ENCODE measurements around the gene LYZ. TPM values are rescaled to one million over a fixed set of nuclear protein-coding genes. Genes with fewer than 3 reads are reported as not detected.

The LYZ gene
- total RNA-seq, 2 donors from 2014 or later: 18.8 to 118 TPM

DNA sequence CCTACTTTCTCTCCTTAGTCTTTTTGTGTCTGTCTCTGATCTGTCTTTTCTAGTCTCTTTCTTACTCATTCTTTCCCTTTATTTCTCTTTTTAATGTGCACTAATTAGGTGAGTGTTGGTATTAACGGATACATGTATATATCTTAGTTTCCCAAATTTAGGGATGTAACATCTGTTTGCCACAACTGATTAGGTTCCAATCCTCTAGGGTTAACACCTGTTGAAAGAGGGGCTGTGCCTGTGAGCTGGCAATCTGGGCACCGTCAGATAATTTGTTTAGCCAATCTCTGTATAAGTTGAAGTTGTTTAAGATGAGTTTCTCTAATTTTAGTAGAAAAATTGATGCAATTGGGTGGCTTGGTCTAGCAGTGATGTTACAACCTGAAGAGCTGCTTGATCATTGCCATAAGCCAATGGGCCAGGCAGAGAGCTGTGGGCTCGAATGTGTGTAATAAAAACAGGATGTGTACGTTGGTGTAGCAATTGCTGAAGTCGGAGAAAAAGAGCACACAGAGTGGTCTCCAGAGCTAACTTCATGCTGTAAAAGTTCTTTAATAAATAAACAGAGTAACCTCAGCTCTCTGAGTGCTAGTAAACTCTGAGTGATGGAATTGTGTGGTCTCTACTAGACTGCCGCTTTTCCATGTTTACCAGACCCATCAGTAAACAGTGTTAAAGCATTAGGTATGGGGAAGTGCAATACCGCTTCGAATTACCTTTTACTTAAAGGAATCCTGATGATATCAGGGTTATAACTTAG lies 18.3 kb upstream of the LYZ start:
- intact Hi-C loops (cut with DNase I): no loop called here
- ATAC-seq (no peak), DNase-seq (peak in 1 of 4 donors; percentile 23)
- no peaks in the 10 kb centered on the region for H3K36me3 ChIP-seq (replicated peaks in 1 of 2; ENCODE audit: insufficient read depth in 1 of 2, low read depth in 2 of 2)
- no peaks in the 10 kb centered on the region for H3K27me3 ChIP-seq
- 17 to 20% methylated on average over 8 of the region's 8 CpGs for WGBS, 2 donors
- H3K9me3 ChIP-seq: no peaks in the 10 kb centered on the region
- H3K27ac ChIP-seq: peak overlapping the region; percentile 44 to 89 (median 87)
- H3K4me3 ChIP-seq: peak overlapping the region in 1 of 2 donors; percentile 12
- H3K4me1 ChIP-seq: peaks cover 41% of the 10 kb centered on the region
- no peak for TF ChIP-seq POLR2A (IDR thresholded peaks at IDR 0.05)
- TF ChIP-seq, protein P1, sequence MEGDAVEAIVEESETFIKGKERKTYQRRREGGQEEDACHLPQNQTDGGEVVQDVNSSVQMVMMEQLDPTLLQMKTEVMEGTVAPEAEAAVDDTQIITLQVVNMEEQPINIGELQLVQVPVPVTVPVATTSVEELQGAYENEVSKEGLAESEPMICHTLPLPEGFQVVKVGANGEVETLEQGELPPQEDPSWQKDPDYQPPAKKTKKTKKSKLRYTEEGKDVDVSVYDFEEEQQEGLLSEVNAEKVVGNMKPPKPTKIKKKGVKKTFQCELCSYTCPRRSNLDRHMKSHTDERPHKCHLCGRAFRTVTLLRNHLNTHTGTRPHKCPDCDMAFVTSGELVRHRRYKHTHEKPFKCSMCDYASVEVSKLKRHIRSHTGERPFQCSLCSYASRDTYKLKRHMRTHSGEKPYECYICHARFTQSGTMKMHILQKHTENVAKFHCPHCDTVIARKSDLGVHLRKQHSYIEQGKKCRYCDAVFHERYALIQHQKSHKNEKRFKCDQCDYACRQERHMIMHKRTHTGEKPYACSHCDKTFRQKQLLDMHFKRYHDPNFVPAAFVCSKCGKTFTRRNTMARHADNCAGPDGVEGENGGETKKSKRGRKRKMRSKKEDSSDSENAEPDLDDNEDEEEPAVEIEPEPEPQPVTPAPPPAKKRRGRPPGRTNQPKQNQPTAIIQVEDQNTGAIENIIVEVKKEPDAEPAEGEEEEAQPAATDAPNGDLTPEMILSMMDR (IDR thresholded peaks at IDR 0.05): no peak

DNA sequence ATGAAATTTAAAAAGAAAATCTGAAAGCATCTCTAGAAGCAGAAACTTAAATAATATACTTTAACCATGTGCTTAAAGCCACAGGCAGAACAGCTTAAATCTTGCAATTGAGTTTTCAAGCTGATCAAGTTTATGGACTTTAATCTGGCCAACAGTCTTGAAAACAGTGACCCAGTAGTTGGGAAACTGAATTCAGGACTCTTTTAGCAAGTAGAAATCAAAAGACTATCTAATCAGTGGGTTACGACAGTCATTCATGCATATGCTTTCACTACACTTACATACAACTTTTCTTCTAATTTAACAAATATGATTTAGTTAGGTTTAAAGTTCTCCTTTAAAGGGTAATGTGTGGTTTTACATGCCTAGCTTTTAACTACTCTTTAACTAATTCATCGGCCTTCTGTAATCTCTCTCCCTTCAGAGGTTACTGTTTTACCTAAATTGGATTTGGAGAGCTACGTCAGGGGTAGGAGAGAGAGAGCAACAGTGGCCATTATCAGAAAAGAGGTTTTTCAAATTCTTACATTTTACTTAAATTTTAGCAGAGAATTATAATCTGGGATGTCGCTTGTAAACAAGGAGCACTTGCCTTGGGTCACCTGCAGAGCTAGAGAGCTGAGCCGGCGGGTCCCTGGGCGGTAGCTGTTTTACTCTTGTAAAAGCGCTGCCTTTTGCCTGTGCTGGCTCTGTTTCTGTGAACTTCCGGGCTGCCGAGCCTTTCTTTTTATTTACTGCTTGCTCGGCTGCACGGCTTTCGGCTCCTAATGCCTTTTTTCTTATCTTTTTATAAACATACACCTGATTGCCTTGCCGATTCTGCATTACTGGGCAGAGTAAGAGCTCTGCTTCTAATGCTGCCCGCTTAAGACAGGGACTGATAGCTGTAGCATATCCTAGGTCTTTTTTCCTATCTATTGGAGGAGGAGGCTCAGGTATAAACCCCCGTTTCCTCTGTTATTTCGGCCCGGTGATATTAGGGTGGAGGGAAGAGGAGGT lies 17.4 kb upstream of the LYZ start:
- 1% methylated on average over 18 of the region's 18 CpGs for WGBS, 2 donors
- TF ChIP-seq POLR2A (IDR thresholded peaks at IDR 0.05): peak; percentile 48 to 95 (median 94)
- TF ChIP-seq, protein P1 (IDR thresholded peaks at IDR 0.05): peak in 2 of 7 experiments; percentile 5 to 11
- Histone ChIP-seq H3K4me3 (peak overlapping the region; percentile 7 to 14), H3K27ac (peak overlapping the region; percentile 87 to 94 (median 88)), H3K27me3 (no peaks in the 10 kb centered on the region), H3K9me3 (no peaks in the 10 kb centered on the region), H3K36me3 (replicated peaks in 1 of 2; ENCODE audit: insufficient read depth in 1 of 2, low read depth in 2 of 2) (no peaks in the 10 kb centered on the region), H3K4me1 (peaks cover 38% of the 10 kb centered on the region)
- peak; percentile 75 for ATAC-seq
- peak; percentile 79 to 86 (median 82) for DNase-seq
- intact Hi-C loops (cut with DNase I): no loop called here

DNA sequence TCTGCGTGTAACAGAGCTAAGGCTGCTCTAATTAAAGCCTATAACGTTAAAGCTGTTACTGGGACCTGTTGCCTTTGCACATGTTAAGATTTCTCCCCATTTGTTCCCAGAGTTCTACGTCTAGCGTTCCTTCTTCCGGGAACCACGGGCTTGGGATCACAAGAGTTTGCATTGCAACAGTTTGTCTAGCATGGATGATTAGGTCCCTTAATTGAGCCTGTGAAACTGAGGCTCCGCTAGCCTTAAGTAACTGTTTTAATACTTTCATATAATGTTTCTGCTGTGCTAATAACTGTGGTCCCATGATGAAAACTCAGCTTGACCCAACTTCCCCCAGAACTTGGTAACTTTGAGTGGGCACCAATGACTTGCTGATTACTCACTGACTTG lies 16.7 kb upstream of the LYZ start:
- TF ChIP-seq POLR2A (IDR thresholded peaks at IDR 0.05): no peak
- TF ChIP-seq, protein P1 (IDR thresholded peaks at IDR 0.05): no peak
- DNase-seq (peak in 1 of 4 donors; percentile 32), ATAC-seq (peak; percentile 39)
- Histone ChIP-seq H3K27me3 (no peaks in the 10 kb centered on the region), H3K9me3 (no peaks in the 10 kb centered on the region), H3K36me3 (replicated peaks in 1 of 2; ENCODE audit: insufficient read depth in 1 of 2, low read depth in 2 of 2) (no peaks in the 10 kb centered on the region), H3K4me1 (peaks cover 38% of the 10 kb centered on the region), H3K4me3 (peak overlapping the region; percentile 7 to 14), H3K27ac (peak overlapping the region; percentile 87 to 94 (median 88))
- WGBS, 2 donors: 8 to 16% methylated on average over 7 of the region's 7 CpGs
- intact Hi-C loops (cut with DNase I): no loop called here

DNA sequence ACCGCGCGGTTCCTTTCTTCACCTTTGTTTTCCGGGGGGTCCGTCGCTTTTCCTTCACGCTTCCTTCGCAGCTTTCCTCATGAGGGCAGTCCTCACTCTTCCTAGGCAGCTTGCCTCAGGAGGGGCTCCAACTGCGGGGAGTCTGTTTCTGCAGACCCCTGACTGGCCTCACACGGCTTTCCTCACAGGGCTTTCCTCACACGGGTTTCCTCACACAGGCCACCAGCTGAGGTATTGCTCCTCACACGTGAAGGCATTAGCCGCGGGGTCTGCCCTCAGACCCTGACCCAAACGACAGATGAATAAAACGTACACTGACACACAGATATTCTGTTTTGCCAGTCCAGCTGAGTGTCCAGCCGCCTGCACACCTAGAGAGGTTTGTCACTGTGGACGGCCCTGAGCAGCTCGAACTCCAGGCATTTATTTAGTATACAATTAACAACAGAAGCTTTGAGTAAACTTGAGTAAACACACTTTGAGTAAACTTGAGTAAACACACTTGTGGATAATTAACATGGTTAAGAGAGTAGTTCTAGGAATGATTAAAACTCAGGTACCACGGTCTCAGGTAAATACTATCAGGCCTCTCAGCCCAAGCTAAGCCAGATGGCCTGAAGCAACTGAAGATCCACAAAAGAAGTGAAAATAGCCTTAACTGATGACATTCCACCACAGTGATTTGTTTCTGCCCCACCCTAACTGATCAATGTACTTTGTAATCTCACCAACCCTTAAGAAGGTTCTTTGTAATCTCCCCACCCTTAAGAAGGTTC lies 16.1 kb upstream of the LYZ start:
- no peak for DNase-seq
- no peaks in the 10 kb centered on the region for H3K27me3 ChIP-seq
- H3K4me1 ChIP-seq: peaks cover 43% of the 10 kb centered on the region
- no peak overlapping the region for H3K4me3 ChIP-seq
- no peaks in the 10 kb centered on the region for H3K36me3 ChIP-seq (replicated peaks in 1 of 2; ENCODE audit: insufficient read depth in 1 of 2, low read depth in 2 of 2)
- H3K27ac ChIP-seq: peak overlapping the region; percentile 87 to 94 (median 88)
- intact Hi-C loops (cut with DNase I): no loop called here
- H3K9me3 ChIP-seq: no peaks in the 10 kb centered on the region
- ATAC-seq: no peak
- 43 to 49% methylated on average over 13 to 20 of the region's 20 CpGs for WGBS, 2 donors
- TF ChIP-seq POLR2A (IDR thresholded peaks at IDR 0.05): no peak
- TF ChIP-seq, protein P1 (IDR thresholded peaks at IDR 0.05): no peak

Measured in body of pancreas (tissue), 4 donors.